ENCODE data around the gene DSP.

The DSP gene

GRCh38 chr6:7541175-7542064 lies at the start of gene DSP:
Gene DSP, plus strand, starts transcription at chr6:7541671. Its CDS starts 245 bp downstream, at chr6:7541916.
- in situ Hi-C loops (cut with MboI; ENCODE audit: low sequenced_read_pairs) = no loop called here

GRCh38 chr6:7493866-7494265 lies 47.6 kb upstream of the DSP start:
- in situ Hi-C loops (cut with MboI; ENCODE audit: low sequenced_read_pairs) = no loop called here

- in situ Hi-C loops (cut with MboI; ENCODE audit: low sequenced_read_pairs) = no loop called here
These were observed 46.8 kb upstream of the DSP start for GRCh38 chr6:7494638-7495037.

- in situ Hi-C loops (cut with MboI; ENCODE audit: low sequenced_read_pairs) = no loop called here
These were observed 45.1 kb upstream of the DSP start for GRCh38 chr6:7496266-7496875.

- in situ Hi-C loops (cut with MboI; ENCODE audit: low sequenced_read_pairs) = no loop called here
These were observed 40.7 kb upstream of the DSP start for GRCh38 chr6:7500752-7501282.

GRCh38 chr6:7502743-7503142 lies 38.7 kb upstream of the DSP start:
- in situ Hi-C loops (cut with MboI; ENCODE audit: low sequenced_read_pairs) = no loop called here

GRCh38 chr6:7504041-7504440 lies 37.4 kb upstream of the DSP start:
- in situ Hi-C loops (cut with MboI; ENCODE audit: low sequenced_read_pairs) = no loop called here

GRCh38 chr6:7505189-7505699 lies 36.2 kb upstream of the DSP start:
- in situ Hi-C loops (cut with MboI; ENCODE audit: low sequenced_read_pairs) = no loop called here

GRCh38 chr6:7507600-7507999 lies 33.9 kb upstream of the DSP start:
- in situ Hi-C loops (cut with MboI; ENCODE audit: low sequenced_read_pairs) = no loop called here

- in situ Hi-C loops (cut with MboI; ENCODE audit: low sequenced_read_pairs) = no loop called here
These were observed 29.2 kb upstream of the DSP start for GRCh38 chr6:7512320-7512719.

GRCh38 chr6:7513529-7513928 lies 27.9 kb upstream of the DSP start:
- in situ Hi-C loops (cut with MboI; ENCODE audit: low sequenced_read_pairs) = no loop called here

- in situ Hi-C loops (cut with MboI; ENCODE audit: low sequenced_read_pairs) = no loop called here
These were observed 26.1 kb upstream of the DSP start for GRCh38 chr6:7515363-7515762.

GRCh38 chr6:7518877-7519276 lies 22.6 kb upstream of the DSP start:
- in situ Hi-C loops (cut with MboI; ENCODE audit: low sequenced_read_pairs) = no loop called here

GRCh38 chr6:7522873-7523272 lies 18.6 kb upstream of the DSP start:
- in situ Hi-C loops (cut with MboI; ENCODE audit: low sequenced_read_pairs) = no loop called here

- in situ Hi-C loops (cut with MboI; ENCODE audit: low sequenced_read_pairs) = no loop called here
These were observed 17.5 kb upstream of the DSP start for GRCh38 chr6:7523922-7524321.

GRCh38 chr6:7526755-7527154 lies 14.7 kb upstream of the DSP start:
- in situ Hi-C loops (cut with MboI; ENCODE audit: low sequenced_read_pairs) = no loop called here

GRCh38 chr6:7528565-7528964 lies 12.9 kb upstream of the DSP start:
- in situ Hi-C loops (cut with MboI; ENCODE audit: low sequenced_read_pairs) = no loop called here

GRCh38 chr6:7529141-7529540 lies 12.3 kb upstream of the DSP start:
- in situ Hi-C loops (cut with MboI; ENCODE audit: low sequenced_read_pairs) = no loop called here

GRCh38 chr6:7532232-7532631 lies 9.2 kb upstream of the DSP start:
- in situ Hi-C loops (cut with MboI; ENCODE audit: low sequenced_read_pairs) = no loop called here

- in situ Hi-C loops (cut with MboI; ENCODE audit: low sequenced_read_pairs) = no loop called here
These were observed 8.7 kb upstream of the DSP start for GRCh38 chr6:7532821-7533220.

- in situ Hi-C loops (cut with MboI; ENCODE audit: low sequenced_read_pairs) = no loop called here
These were observed 7.3 kb upstream of the DSP start for GRCh38 chr6:7534192-7534591.

GRCh38 chr6:7535498-7535897 lies 6.0 kb upstream of the DSP start:
- in situ Hi-C loops (cut with MboI; ENCODE audit: low sequenced_read_pairs) = no loop called here

Data from HL-60/S4 treated with retinoic acid at 250 ng/mL for 4 days and 3 days (cell line).